Neural cell (in vitro differentiated cells): ENCODE measurements around the gene STX16. TPM values are rescaled to one million over a fixed set of nuclear protein-coding genes. Genes with fewer than 3 reads are reported as not detected.

Experiments
- H2AFZ ChIP-seq: fragments of 200-600, 300-800 bp; sonication (generic), shearing (Covaris generic); 2 replicates; pipeline ENCODE4 v1.6.0; 2014; ENCODE audit warnings: low read depth, mild to moderate bottlenecking, antibody characterized with exemption, low read length, moderate library complexity
- H3F3A ChIP-seq: fragments of 200-600 bp; shearing (Covaris generic); 2 replicates; pipeline ENCODE4 v1.6.1; 2016; ENCODE audit warnings: mild to moderate bottlenecking, moderate library complexity, mixed read lengths, antibody characterized with exemption, low read length; ENCODE audit not compliant: insufficient read depth, poor library complexity, severe bottlenecking
- H3K27ac ChIP-seq: fragments of 200-600, 300-800 bp; sonication (generic), shearing (Covaris generic); 2 replicates; pipeline ENCODE4 v1.5.1; 2014; ENCODE audit warnings: mild to moderate bottlenecking, low read length, moderate library complexity
- H3K27me3 ChIP-seq: fragments of 300-800, 200-600 bp; sonication (generic), shearing (Covaris generic); 2 replicates; pipeline ENCODE4 v1.6.0; 2014; ENCODE audit warnings: mild to moderate bottlenecking, low read depth, low read length, moderate library complexity; ENCODE audit not compliant: insufficient read depth
- H3K36me3 ChIP-seq: fragments of 300-800, 200-600 bp; sonication (generic), shearing (Covaris generic); 2 replicates; pipeline ENCODE4 v1.5.1; 2014; ENCODE audit warnings: mild to moderate bottlenecking, antibody characterized with exemption, low read length, moderate library complexity; ENCODE audit not compliant: insufficient read depth
- H3K4me2 ChIP-seq: fragments of 300-800, 200-600 bp; sonication (generic), shearing (Covaris generic); 2 replicates; pipeline ENCODE4 v1.6.0; 2014; ENCODE audit warnings: mild to moderate bottlenecking, low read length
- H3K4me3 ChIP-seq: fragments of 300-800, 200-600 bp; sonication (generic), shearing (Covaris generic); 2 replicates; pipeline ENCODE4 v1.5.1; 2014; ENCODE audit warnings: mild to moderate bottlenecking, low read length, moderate library complexity
- H3K79me2 ChIP-seq: fragments of 200-600 bp; shearing (Covaris generic); replicated peaks from 2 replicates; pipeline ENCODE4 v1.6.0; 2014; ENCODE audit warnings: mild to moderate bottlenecking, low read length, moderate library complexity; ENCODE audit not compliant: insufficient read depth
- H3K9ac ChIP-seq: fragments of 300-800, 200-600 bp; sonication (generic), shearing (Covaris generic); 2 replicates; pipeline ENCODE4 v1.6.1; 2016; ENCODE audit warnings: mild to moderate bottlenecking, low read length, mixed read lengths
- H3K9me2 ChIP-seq: fragments of 200-600 bp; shearing (Covaris generic); 2 replicates; pipeline ENCODE4 v1.6.1; 2016; ENCODE audit warnings: mild to moderate bottlenecking, low read length, mixed read lengths; ENCODE audit not compliant: insufficient read depth
- H3K9me3 ChIP-seq: fragments of 200-600, 300-800 bp; sonication (generic), shearing (Covaris generic); 2 replicates; pipeline ENCODE4 v1.6.1; 2016; ENCODE audit warnings: mild to moderate bottlenecking, mixed run types, low read length, moderate library complexity, mixed read lengths
- H4K20me1 ChIP-seq: fragments of 200-600 bp; shearing (Covaris generic); 2 replicates; pipeline ENCODE4 v1.6.1; 2016; ENCODE audit warnings: mild to moderate bottlenecking, mixed run types; ENCODE audit not compliant: insufficient read depth
- EP300 ChIP-seq: fragments of 450-650 bp; conservative IDR thresholded peaks from 2 replicates; pipeline ENCODE4 v1.6.1; 2014; ENCODE audit warnings: antibody characterized with exemption, mild to moderate bottlenecking, moderate library complexity; ENCODE audit not compliant: poor library complexity, severe bottlenecking
- EZH2 ChIP-seq: fragments of 200-600, 300-800 bp; shearing (Covaris generic), sonication (generic); IDR thresholded peaks from 2 replicates; pipeline ENCODE4 v1.6.1; 2014; ENCODE audit warnings: antibody characterized with exemption, low read length, borderline replicate concordance, mild to moderate bottlenecking; ENCODE audit not compliant: insufficient read depth, poor library complexity, severe bottlenecking
- MXI1 ChIP-seq: fragments of 450-650 bp; conservative IDR thresholded peaks from 2 replicates; pipeline ENCODE4 v1.6.1; 2014; ENCODE audit warnings: antibody characterized with exemption, mild to moderate bottlenecking; ENCODE audit not compliant: poor library complexity, severe bottlenecking
- POLR2AphosphoS5 ChIP-seq: IDR thresholded peaks from 2 replicates; pipeline ENCODE4 v1.6.1; 2012
- RAD21 ChIP-seq: fragments of 450-650 bp; conservative IDR thresholded peaks from 2 replicates; pipeline ENCODE4 v1.6.1; 2014; ENCODE audit warnings: antibody characterized with exemption, mild to moderate bottlenecking, moderate library complexity
- REST ChIP-seq: IDR thresholded peaks from 2 replicates; pipeline ENCODE4 v1.6.1; 2012; ENCODE audit warnings: borderline replicate concordance
- SMC3 ChIP-seq: fragments of 450-650 bp; conservative IDR thresholded peaks from 2 replicates; pipeline ENCODE4 v1.6.1; 2014; ENCODE audit warnings: antibody characterized with exemption, mild to moderate bottlenecking, moderate library complexity; ENCODE audit not compliant: poor library complexity
- TAF1 ChIP-seq: IDR thresholded peaks from 2 replicates; pipeline ENCODE4 v1.6.1; 2012; ENCODE audit warnings: low read depth
- polyA plus RNA-seq: library from polyadenylated mRNA; depleted of rRNA; stranded (reverse); fragments of >200 nt; gene quantifications from 2 replicates; pipeline ENCODE4 v1.2.3, GENCODE V29; 2014
- TF ChIP-seq, protein P1 (sequence below): fragments of 450-650 bp; IDR thresholded peaks from 2 replicates; pipeline ENCODE4 v1.5.1; 2014; ENCODE audit warnings: antibody characterized with exemption, mild to moderate bottlenecking, moderate library complexity; ENCODE audit not compliant: poor library complexity, severe bottlenecking

STX16 gene
- polyA plus RNA-seq, 1 donor from 2014 or later, result 120 TPM

- H3K4me3 ChIP-seq, result no peak overlapping the region
- H2AFZ ChIP-seq, result no peak overlapping the region
- H3K9me3 ChIP-seq, result no peaks in the 10 kb centered on the region
- no peak overlapping the region for H3K4me2 ChIP-seq
- no peaks in the 10 kb centered on the region for H3K9me2 ChIP-seq
- no peaks in the 10 kb centered on the region for H3F3A ChIP-seq
- no peak overlapping the region for H3K27ac ChIP-seq
- no peak for TF ChIP-seq EP300
- TF ChIP-seq, protein P1, sequence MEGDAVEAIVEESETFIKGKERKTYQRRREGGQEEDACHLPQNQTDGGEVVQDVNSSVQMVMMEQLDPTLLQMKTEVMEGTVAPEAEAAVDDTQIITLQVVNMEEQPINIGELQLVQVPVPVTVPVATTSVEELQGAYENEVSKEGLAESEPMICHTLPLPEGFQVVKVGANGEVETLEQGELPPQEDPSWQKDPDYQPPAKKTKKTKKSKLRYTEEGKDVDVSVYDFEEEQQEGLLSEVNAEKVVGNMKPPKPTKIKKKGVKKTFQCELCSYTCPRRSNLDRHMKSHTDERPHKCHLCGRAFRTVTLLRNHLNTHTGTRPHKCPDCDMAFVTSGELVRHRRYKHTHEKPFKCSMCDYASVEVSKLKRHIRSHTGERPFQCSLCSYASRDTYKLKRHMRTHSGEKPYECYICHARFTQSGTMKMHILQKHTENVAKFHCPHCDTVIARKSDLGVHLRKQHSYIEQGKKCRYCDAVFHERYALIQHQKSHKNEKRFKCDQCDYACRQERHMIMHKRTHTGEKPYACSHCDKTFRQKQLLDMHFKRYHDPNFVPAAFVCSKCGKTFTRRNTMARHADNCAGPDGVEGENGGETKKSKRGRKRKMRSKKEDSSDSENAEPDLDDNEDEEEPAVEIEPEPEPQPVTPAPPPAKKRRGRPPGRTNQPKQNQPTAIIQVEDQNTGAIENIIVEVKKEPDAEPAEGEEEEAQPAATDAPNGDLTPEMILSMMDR, result no peak
- no peak for TF ChIP-seq REST
- TF ChIP-seq MXI1, result no peak
- no peak for TF ChIP-seq RAD21
- no peak for TF ChIP-seq EZH2
- TF ChIP-seq SMC3, result no peak
- no peak for TF ChIP-seq POLR2AphosphoS5
- no peak for TF ChIP-seq TAF1
- H3K9ac ChIP-seq, result no peak overlapping the region
- no peaks in the 10 kb centered on the region for H3K27me3 ChIP-seq
- H3K79me2 ChIP-seq, result no peaks in the 10 kb centered on the region
- no peaks in the 10 kb centered on the region for H3K36me3 ChIP-seq
- H4K20me1 ChIP-seq, result no peaks in the 10 kb centered on the region
Measured at GRCh38 chr20:58629215-58629580, 21.9 kb upstream of the STX16 start.

- no peaks in the 10 kb centered on the region for H4K20me1 ChIP-seq
- H3K9me2 ChIP-seq, result no peaks in the 10 kb centered on the region
- no peaks in the 10 kb centered on the region for H3K27me3 ChIP-seq
- no peaks in the 10 kb centered on the region for H3K36me3 ChIP-seq
- no peaks in the 10 kb centered on the region for H3F3A ChIP-seq
- no peak overlapping the region for H3K27ac ChIP-seq
- no peak overlapping the region for H3K4me2 ChIP-seq
- H3K79me2 ChIP-seq, result no peaks in the 10 kb centered on the region
- no peak overlapping the region for H3K4me3 ChIP-seq
- no peak overlapping the region for H2AFZ ChIP-seq
- no peak overlapping the region for H3K9ac ChIP-seq
- TF ChIP-seq EP300, result no peak
- no peak for TF ChIP-seq RAD21
- TF ChIP-seq, protein P1, result no peak
- no peak for TF ChIP-seq SMC3
- no peak for TF ChIP-seq TAF1
- TF ChIP-seq MXI1, result no peak
- H3K9me3 ChIP-seq, result no peaks in the 10 kb centered on the region
Measured at GRCh38 chr20:58630063-58630462, 21.0 kb upstream of the STX16 start.
